Kasumi-1 (cell line): ENCODE results near the gene REPS1.
"Not testable (repeated sequence)": the region's sequence is repeated elsewhere in the genome, so short reads cannot be mapped to it uniquely, and the experiment has no call there.

Experiments used
- DNase-seq, 2 experiments: peaks; one replicate each; lab custom pipeline; 2025; lab: John Stamatoyannopoulos, UW

REPS1 gene

GRCh38 chr6:139006477-139006876 lies 18.4 kb upstream of the REPS1 start:
- DNase-seq, result no peak

GRCh38 chr6:139003751-139004150 lies 15.7 kb upstream of the REPS1 start:
- peak; percentile 74 to 80 for DNase-seq

GRCh38 chr6:138999949-139000725 lies 12.1 kb upstream of the REPS1 start:
- peak in 1 of 2 experiments; percentile 19 for DNase-seq

- DNase-seq, result no peak
Observed at GRCh38 chr6:138997136-138997535, 9.1 kb upstream of the REPS1 start.

GRCh38 chr6:138996524-138996923 lies 8.5 kb upstream of the REPS1 start:
- no peak for DNase-seq

DNA sequence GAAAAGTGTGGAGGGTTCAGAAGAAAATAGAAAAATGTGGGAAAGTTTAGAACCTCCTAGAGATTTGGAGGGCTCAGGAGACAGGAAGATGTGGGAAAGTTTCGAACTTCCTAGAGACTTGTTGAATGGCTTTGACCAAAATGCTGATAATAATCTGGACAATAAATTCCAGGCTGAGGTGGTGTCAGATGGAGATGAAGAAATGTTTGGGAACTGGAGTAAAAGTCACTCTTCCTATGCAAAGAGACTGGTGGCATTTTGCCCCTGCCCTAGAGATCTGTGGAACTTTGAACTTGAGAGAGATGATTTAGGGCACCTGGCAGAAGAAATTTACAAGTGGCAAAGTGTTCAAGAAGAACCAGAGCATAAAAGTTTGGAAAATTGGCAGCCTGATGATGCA lies 5.4 kb upstream of the REPS1 start:
- DNase-seq, result not testable (repeated sequence)

DNA sequence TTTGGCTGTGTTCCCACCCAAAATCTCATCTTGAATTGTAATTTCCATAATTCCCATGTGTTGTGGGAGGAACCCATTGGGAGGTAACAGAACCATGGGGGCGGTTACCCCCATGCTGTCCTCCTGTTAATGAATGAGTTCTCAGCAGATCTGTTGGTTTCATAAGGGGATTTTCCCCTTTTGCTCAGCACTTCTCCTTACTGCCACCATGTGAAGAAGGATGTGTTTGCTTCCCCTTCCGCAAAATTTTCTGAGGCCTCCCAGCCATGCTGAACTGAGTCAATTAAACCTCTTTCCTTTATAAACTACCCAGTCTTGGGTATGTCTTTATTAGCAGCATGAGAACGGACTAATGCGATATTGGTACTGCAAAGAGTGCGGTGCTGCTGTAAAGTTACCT lies 4.9 kb upstream of the REPS1 start:
- DNase-seq, result not testable (repeated sequence)

DNA sequence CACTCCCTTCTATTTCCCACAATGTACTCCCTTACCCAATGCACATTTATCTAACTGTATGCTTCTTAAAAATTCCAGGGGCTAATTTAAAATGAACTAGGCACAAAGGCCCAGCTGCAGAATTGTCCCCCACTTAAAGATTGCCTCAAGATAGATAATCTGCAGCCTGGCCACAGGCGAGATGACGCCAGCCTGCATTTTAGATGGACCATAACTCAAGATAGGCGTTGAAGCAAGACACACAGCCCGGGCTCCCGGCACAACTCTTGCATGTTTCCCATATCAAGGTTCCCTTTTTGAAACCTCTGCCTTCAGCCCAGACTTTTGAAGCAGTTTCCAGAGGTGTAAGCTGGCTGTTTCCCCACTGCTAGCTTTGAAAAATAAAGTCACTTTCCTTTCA lies 3.2 kb upstream of the REPS1 start:
- DNase-seq, result no peak

DNA sequence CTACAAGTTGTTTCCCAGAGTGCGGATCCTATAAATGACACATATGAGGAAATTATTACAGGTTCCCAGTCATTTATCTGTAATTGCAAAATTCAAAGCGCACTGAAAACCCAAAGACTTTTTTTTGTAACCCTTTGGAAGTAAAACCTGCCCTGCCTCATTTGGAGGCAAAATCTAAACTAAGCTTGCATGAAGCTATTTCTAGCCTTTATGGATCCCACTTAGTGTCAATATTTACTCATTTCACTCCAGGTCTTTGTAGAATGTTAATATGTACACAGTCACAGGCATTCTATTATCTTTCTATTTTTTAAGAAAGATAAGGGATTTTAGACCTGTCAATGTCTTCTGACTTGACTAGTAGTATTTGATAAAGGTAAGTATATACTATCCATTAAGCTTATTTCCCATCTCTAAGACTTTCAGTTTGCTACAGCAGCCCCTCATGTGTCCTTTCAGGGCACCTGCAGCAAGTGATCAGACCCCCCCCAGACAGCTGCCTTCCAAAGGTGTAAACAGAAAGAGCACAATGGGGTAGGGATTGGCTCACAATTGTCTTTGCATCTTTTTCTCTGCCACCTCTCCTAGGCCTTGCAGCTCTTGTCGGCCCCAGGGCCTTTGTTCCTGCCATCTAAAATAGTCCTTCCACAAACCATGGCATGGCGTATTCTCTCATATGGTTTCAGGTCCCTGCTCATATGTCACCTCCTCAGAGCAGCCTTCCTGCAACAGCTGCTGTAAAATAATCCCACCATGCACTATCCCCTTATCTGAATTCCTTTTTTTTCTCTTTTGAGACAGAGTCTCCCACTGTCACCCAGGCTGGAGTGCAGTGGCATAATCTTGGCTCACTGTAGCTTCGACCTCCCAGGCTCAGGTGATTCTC lies 1.3 kb upstream of the REPS1 start:
- DNase-seq, result no peak

GRCh38 chr6:138988469-138988834 lies 399 bp upstream of the REPS1 start:
- no peak for DNase-seq

DNA sequence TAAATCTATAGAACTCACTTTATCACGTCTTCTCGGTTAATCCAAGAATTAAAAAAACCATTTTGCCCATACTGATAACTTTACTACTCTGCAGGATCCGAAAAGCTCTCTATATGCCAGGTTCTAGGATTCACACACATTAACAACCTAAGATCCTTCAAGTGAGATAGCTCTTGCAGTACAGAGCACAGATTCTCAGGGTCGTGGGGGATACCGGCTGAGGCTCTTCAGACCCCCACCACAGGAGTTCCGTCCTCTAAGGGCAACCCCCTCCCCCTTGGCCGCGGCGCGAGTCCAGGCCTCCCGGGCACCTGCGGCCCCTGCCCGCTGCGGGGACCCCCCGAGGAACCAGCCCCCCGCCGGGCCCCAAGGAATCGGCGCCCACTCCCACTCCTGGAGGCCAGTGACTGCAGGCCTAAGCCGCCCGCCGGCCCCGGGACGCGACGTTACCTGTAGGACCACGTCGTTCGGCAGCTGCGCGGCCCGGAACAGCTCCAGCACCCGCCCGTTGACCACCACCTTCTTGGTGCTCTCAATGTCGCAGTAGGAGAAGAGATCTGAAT lies 892 bp downstream of the REPS1 start:
- peak; percentile 14 to 19 for DNase-seq

GRCh38 chr6:138986578-138986977 lies 1.5 kb downstream of the REPS1 start:
- DNase-seq, result peak; percentile 26 to 27

- DNase-seq, result no peak
Observed at GRCh38 chr6:138981416-138981815, 6.6 kb downstream of the REPS1 start.

DNA sequence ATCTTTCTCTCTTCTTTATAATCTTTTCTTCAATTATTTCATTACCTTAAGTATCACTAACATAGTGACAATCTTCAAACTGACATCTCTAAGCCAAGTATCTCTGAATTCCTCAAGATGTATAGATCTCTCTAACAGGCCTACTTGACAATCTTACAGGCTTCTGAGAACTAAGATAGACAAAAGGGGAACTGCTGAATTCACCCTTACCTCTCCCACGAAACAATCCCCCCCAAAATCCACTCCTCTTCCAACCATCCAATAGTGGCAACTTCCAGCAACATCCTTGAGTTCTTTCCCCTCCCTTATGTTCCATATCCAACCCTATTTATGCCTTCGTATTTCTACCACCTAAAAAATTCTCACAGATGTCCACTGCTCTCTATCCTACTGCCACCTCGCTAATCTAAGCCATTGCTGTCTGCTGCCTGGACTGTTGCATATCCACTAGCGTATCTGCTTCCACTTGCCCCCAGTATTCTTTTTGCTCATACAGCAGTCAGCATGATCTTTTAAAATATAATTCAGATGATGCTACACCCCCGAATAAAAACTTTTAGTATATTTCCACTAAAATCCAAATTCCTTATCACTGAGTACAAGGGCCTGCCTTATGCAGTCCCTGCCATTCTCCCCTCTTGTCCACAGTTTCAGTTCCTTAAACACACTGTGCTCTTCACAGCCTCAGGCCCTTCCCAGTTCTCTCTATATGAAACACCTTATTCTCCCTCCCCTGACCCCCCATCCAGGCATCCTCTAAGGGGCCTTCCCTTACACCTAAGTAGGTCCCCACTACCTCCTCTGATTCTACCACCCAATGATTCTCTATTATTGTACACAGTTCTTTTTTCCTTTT lies 8.0 kb downstream of the REPS1 start:
- no peak for DNase-seq

DNA sequence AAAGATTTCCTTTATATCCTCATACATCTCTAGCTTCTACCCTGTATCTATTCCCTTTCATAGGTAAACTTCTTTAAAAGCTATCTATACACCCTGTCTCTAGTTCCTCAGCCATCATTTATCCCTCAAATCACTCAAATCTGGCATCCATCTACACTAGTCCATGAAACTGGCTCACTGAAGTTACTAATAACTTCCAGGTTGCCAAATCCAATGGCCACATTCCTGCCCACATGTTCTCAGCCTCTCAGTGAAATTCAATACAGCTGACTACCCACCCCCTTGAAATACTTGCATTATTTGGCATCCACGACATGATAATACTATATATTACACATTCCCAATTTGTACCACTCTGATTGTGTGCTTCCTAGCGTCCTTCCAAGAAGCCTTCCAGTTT lies 8.7 kb downstream of the REPS1 start:
- no peak for DNase-seq

DNA sequence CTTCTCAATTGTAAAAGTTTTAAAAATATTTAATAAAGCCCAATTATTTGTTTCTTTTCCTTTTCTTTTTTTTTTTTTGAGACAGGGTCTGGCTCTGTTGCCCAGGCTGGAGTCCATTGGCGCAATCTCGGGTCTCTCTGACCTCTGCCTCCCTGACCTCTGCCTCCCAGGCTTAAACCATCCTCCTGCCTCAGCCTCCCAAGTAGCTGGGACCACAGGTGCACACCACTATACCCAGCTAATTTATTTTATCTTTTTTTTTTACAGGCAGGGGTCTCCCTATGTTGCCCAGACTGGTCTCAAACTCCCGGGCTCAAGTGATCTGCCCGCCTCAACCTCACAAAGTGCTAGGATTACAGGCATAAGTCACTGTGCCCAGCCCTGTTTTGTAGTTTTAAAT lies 9.8 kb downstream of the REPS1 start:
- DNase-seq, result no peak

- DNase-seq, result no peak
Observed at GRCh38 chr6:138977646-138978167, 10.3 kb downstream of the REPS1 start.

DNA sequence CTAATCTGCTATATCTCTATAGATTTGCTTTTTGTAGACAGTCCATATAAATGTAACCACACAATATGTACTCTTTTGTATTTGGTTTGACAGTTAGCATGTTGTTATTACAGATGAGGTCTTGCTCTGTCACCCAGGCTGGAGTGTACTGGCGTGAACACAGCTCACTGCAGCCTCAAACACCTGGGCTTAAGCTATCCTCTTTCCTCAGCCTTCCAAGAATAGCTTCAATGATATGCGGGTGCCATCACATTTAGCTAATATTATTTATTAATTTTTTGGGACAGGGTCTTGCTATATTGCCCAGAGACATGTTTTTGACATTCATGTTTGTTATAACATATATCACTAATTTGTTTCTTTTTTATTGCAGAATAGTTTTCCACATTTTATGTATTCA lies 10.8 kb downstream of the REPS1 start:
- DNase-seq, result no peak

GRCh38 chr6:138975815-138976214 lies 12.2 kb downstream of the REPS1 start:
- DNase-seq, result no peak

DNA sequence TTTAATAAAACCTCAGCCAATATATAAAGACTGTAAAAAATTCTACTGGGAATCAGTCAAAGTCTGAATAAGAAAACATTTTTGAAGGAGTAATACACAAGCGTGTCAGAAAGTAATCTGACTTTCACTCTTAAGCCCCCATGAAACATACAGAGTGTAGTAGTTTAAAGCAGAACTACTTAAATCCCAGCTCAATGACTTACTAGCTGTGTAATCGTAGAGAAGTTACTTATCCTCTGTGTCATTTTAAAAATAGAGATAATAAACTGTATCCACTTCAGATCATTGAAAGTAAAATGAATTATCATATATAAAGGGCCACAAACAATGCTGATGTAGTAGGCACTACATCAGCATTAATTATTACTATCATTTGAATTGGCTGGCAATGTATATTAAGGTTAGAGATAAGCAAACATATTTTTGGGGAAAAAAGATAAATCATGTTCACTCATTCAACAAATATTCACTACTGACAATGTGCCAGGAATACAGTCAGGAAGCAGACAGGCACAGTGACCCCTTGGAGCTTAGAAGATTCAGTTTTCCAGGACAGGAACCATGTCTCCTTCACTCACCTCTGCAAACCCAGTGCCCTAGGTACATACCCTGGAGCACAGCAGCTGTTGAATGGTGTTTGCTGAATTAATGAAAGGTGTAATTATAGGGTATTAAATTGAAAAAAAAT lies 14.4 kb downstream of the REPS1 start:
- no peak for DNase-seq

DNA sequence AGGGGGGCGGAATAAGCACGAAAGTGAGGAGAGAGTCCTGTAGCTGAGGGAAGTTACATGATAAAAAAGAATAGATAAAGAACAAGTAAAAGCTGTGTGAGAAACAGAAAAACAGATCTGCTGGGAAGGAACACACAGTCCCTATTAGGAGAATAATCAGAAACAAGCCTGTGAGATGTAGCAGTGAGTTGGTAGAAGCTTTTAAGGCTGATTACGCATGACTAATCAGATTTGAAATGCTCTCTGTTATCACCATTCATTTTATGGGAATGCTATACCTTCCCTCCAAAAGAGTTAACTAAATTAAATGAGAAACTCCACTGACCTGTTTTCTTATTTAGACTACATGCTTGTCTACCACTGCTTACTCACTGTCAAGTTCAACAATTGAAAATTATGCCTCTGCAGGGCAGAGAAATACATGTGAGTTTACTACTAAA lies 15.8 kb downstream of the REPS1 start:
- DNase-seq, result no peak
